ENCODE results near the gene MRPL2.

Gene MRPL2

DNA sequence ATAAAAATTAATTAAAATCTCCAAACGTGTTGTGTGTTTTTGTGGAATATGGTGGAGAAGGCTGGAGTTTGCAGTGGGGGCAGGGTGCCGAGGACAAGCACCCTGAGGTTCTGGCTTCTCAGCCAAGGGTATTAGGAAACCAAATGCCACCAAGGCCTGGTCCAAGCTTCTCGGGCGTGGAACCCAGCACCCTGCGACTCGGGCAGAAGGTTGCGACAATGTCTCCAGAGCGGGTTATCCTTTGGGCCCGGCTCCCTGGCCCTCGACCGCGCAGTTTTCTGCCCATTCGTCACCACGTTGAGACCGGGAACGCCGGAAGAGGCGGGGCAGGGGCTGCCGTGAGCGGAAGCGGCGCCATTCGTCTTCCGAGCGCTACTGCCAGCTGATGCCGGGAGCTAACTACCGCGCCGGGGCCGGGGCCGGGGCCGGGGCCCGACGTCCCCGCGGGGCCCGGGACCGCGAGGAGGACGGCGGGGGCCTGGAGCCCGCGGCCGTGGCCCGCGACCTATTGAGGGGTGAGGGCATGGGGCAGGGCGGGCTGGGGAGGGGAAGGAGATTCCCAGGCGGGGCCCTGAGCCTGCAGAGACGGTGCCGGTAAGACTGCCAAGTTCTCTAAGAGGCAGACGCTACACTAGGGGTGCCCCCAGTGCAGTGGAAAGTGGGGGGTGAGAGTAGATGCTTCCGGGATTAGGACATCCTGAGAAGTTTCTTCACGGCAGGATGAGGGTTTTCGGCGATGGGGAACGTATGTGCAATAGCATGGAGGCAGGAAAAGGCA is 37.8 kb downstream of the MRPL2 start, which contains the start of gene RRP36 (continued):
- TF ChIP-seq, protein P1, sequence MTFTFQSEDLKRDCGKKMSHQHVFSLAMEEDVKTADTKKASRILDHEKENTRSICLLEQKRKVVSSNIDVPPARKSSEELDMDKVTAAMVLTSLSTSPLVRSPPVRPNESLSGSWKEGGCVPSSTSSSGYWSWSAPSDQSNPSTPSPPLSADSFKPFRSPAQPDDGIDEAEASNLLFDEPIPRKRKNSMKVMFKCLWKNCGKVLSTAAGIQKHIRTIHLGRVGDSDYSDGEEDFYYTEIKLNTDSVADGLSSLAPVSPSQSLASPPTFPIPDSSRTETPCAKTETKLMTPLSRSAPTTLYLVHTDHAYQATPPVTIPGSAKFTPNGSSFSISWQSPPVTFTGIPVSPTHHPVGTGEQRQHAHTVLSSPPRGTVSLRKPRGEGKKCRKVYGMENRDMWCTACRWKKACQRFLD (tag by site-specific recombination; IDR thresholded peaks at IDR 0.05): no peak
- TF ChIP-seq ZSCAN16 (tag by site-specific recombination; IDR thresholded peaks at IDR 0.05) (no peak), ZNF48 (tag by site-specific recombination; IDR thresholded peaks at IDR 0.05) (no peak), PRDM1 (tag by site-specific recombination; IDR thresholded peaks at IDR 0.05) (peak; percentile 64), ZNF2 (tag by site-specific recombination; IDR thresholded peaks at IDR 0.05) (peak; percentile 20; the same call in 1 of the 2 replicates), ZXDB (tag by site-specific recombination; IDR thresholded peaks at IDR 0.05) (peak; percentile 76), ZNF292 (tag by site-specific recombination; IDR thresholded peaks at IDR 0.05; ENCODE audit: borderline replicate concordance, low read depth) (no peak), ZFP3 (tag by site-specific recombination; IDR thresholded peaks at IDR 0.05; ENCODE audit: low read depth) (no peak), ZNF132 (tag by site-specific recombination; IDR thresholded peaks at IDR 0.05; ENCODE audit: borderline replicate concordance) (no peak), ZNF24 (tag by site-specific recombination; IDR thresholded peaks at IDR 0.05) (no peak; the same call in 1 of the 2 replicates), MZF1 (tag by site-specific recombination; IDR thresholded peaks at IDR 0.05; ENCODE audit: borderline replicate concordance) (no peak), ZNF785 (tag by site-specific recombination; IDR thresholded peaks at IDR 0.05) (no peak), ZNF140 (tag by site-specific recombination; IDR thresholded peaks at IDR 0.05) (no peak), ZSCAN23 (tag by site-specific recombination; IDR thresholded peaks at IDR 0.05) (no peak), ZNF768 (tag by site-specific recombination; IDR thresholded peaks at IDR 0.05) (no peak), ZNF664 (tag by site-specific recombination; IDR thresholded peaks at IDR 0.05) (no peak), ZNF433 (tag by site-specific recombination; IDR thresholded peaks at IDR 0.05; ENCODE audit: low read depth) (no peak), ZNF549 (tag by site-specific recombination; IDR thresholded peaks at IDR 0.05) (no peak), ZNF596 (tag by site-specific recombination; IDR thresholded peaks at IDR 0.05) (no peak), TCF7L2 (IDR thresholded peaks at IDR 0.05; ENCODE audit: borderline replicate concordance, low read depth, low read length) (no peak), ZNF174 (tag by site-specific recombination; IDR thresholded peaks at IDR 0.05) (no peak)
- TF ChIP-seq, protein P2, sequence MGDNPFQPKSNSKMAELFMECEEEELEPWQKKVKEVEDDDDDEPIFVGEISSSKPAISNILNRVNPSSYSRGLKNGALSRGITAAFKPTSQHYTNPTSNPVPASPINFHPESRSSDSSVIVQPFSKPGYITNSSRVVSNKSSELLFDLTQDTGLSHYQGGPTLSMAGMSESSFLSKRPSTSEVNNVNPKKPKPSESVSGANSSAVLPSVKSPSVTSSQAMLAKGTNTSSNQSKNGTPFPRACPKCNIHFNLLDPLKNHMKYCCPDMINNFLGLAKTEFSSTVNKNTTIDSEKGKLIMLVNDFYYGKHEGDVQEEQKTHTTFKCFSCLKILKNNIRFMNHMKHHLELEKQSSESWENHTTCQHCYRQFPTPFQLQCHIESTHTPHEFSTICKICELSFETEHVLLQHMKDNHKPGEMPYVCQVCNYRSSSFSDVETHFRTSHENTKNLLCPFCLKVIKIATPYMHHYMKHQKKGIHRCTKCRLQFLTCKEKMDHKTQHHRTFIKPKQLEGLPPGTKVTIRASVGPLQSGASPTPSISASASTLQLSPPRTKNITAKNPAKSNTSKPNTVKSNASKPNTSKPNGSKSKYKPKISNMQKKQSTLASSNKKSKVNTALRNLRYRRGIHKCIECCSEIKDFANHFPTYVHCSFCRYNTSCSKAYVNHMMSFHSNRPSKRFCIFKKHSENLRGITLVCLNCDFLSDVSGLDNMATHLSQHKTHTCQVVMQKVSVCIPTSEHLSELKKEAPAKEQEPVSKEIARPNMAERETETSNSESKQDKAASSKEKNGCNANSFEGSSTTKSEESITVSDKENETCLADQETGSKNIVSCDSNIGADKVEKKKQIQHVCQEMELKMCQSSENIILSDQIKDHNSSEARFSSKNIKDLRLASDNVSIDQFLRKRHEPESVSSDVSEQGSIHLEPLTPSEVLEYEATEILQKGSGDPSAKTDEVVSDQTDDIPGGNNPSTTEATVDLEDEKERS (tag by site-specific recombination; IDR thresholded peaks at IDR 0.05): no peak
- TF ChIP-seq, protein P3, sequence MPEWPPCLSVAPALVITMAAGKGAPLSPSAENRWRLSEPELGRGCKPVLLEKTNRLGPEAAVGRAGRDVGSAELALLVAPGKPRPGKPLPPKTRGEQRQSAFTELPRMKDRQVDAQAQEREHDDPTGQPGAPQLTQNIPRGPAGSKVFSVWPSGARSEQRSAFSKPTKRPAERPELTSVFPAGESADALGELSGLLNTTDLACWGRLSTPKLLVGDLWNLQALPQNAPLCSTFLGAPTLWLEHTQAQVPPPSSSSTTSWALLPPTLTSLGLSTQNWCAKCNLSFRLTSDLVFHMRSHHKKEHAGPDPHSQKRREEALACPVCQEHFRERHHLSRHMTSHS (tag by site-specific recombination; IDR thresholded peaks at IDR 0.05): no peak
- TF ChIP-seq, protein P4, sequence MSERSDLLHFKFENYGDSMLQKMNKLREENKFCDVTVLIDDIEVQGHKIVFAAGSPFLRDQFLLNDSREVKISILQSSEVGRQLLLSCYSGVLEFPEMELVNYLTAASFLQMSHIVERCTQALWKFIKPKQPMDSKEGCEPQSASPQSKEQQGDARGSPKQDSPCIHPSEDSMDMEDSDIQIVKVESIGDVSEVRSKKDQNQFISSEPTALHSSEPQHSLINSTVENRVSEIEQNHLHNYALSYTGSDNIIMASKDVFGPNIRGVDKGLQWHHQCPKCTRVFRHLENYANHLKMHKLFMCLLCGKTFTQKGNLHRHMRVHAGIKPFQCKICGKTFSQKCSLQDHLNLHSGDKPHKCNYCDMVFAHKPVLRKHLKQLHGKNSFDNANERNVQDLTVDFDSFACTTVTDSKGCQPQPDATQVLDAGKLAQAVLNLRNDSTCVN (tag by site-specific recombination; optimal IDR thresholded peaks at IDR 0.05): peak; percentile 52
- TF ChIP-seq, protein P5, sequence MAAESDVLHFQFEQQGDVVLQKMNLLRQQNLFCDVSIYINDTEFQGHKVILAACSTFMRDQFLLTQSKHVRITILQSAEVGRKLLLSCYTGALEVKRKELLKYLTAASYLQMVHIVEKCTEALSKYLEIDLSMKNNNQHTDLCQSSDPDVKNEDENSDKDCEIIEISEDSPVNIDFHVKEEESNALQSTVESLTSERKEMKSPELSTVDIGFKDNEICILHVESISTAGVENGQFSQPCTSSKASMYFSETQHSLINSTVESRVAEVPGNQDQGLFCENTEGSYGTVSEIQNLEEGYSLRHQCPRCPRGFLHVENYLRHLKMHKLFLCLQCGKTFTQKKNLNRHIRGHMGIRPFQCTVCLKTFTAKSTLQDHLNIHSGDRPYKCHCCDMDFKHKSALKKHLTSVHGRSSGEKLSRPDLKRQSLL (tag by site-specific recombination; IDR thresholded peaks at IDR 0.05): no peak; the same call in 1 of the 2 replicates
- TF ChIP-seq, protein P6, sequence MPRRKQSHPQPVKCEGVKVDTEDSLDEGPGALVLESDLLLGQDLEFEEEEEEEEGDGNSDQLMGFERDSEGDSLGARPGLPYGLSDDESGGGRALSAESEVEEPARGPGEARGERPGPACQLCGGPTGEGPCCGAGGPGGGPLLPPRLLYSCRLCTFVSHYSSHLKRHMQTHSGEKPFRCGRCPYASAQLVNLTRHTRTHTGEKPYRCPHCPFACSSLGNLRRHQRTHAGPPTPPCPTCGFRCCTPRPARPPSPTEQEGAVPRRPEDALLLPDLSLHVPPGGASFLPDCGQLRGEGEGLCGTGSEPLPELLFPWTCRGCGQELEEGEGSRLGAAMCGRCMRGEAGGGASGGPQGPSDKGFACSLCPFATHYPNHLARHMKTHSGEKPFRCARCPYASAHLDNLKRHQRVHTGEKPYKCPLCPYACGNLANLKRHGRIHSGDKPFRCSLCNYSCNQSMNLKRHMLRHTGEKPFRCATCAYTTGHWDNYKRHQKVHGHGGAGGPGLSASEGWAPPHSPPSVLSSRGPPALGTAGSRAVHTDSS (tag by site-specific recombination; IDR thresholded peaks at IDR 0.05): no peak
- TF ChIP-seq, protein P7, sequence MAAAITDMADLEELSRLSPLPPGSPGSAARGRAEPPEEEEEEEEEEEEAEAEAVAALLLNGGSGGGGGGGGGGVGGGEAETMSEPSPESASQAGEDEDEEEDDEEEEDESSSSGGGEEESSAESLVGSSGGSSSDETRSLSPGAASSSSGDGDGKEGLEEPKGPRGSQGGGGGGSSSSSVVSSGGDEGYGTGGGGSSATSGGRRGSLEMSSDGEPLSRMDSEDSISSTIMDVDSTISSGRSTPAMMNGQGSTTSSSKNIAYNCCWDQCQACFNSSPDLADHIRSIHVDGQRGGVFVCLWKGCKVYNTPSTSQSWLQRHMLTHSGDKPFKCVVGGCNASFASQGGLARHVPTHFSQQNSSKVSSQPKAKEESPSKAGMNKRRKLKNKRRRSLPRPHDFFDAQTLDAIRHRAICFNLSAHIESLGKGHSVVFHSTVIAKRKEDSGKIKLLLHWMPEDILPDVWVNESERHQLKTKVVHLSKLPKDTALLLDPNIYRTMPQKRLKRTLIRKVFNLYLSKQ (tag by site-specific recombination; IDR thresholded peaks at IDR 0.05; ENCODE audit: borderline replicate concordance): no peak

Measured in HEK293 (cell line).